Esophagus (tissue), 2 donors: ENCODE data around the gene CXADR. TPM values are rescaled to one million over a fixed set of nuclear protein-coding genes. Genes with fewer than 3 reads are reported as not detected.

Experiments used
- H3K27ac ChIP-seq, 2 donors: one replicate each; pipeline ENCODE4 v1.5.1; 2013; ENCODE audit warnings: low read depth in 2 of 2, mild to moderate bottlenecking in 2 of 2, inconsistent platforms in 1 of 2, low read length in 1 of 2, moderate library complexity in 1 of 2
- H3K27me3 ChIP-seq, 2 donors: one replicate each; pipeline ENCODE4 v1.6.1; 2013; ENCODE audit warnings: low read length in 2 of 2, control low read depth in 1 of 2, mild to moderate bottlenecking in 1 of 2; ENCODE audit not compliant: insufficient read depth in 2 of 2, control insufficient read depth in 1 of 2
- H3K36me3 ChIP-seq, 2 donors: one replicate each; pipeline ENCODE4 v1.6.1; 2013; ENCODE audit warnings: low read length in 1 of 2; ENCODE audit not compliant: control insufficient read depth in 2 of 2, insufficient read depth in 2 of 2
- H3K4me1 ChIP-seq, 2 donors: one replicate each; pipeline ENCODE4 v1.6.1; 2013; ENCODE audit warnings: low read length in 1 of 2; ENCODE audit not compliant: control insufficient read depth in 2 of 2, insufficient read depth in 2 of 2
- H3K4me3 ChIP-seq, 2 donors: one replicate each; pipeline ENCODE4 v1.5.1; 2013; ENCODE audit warnings: low read length in 2 of 2, mild to moderate bottlenecking in 2 of 2, low read depth in 1 of 2, moderate library complexity in 1 of 2
- H3K9me3 ChIP-seq, 2 donors: one replicate each; pipeline ENCODE4 v1.6.1; 2013; ENCODE audit warnings: mild to moderate bottlenecking in 2 of 2, low read depth in 1 of 2, low read length in 1 of 2, moderate library complexity in 1 of 2; ENCODE audit not compliant: control insufficient read depth in 2 of 2, insufficient read depth in 1 of 2
- WGBS, 2 donors: extraction: QIAGEN DNeasy Blood & Tissue Kit; methylation state at CpG; one replicate each; pipeline ENCODE4 v1.1.7; 2013; 5-methylcytosine and 5-hydroxymethylcytosine counted together
- polyA plus RNA-seq, 2 donors: library from polyadenylated mRNA; stranded (reverse); fragments of 200-250 nt; gene quantifications; one replicate each; pipeline ENCODE4 v1.2.3, GENCODE V29; 2013
- donor health status: healthy with polysubstance abuse.
- donor health status: Bipolar disorder and iron deficiency.

CXADR gene
- polyA plus RNA-seq, 2 donors = 9.7 to 9.8 TPM

GRCh38 chr21:17610911-17611310, 98.1 kb downstream of the CXADR start:
- Histone ChIP-seq H3K9me3 (no peaks in the 10 kb centered on the region), H3K36me3 (peaks cover 0 to 3% of the 10 kb centered on the region in 2 donors), H3K4me3 (peak overlapping the region; percentile 28 to 76), H3K27ac (peak overlapping the region; percentile 73 to 82), H3K27me3 (no peaks in the 10 kb centered on the region), H3K4me1 (peaks cover 0 to 13% of the 10 kb centered on the region in 2 donors)
- WGBS, 2 donors = 14 to 22% methylated on average over 9 of the region's 9 CpGs

GRCh38 chr21:17611414-17612022, 98.7 kb downstream of the CXADR start:
- H3K36me3 ChIP-seq = peaks cover 0 to 3% of the 10 kb centered on the region in 2 donors
- peaks cover 0 to 13% of the 10 kb centered on the region in 2 donors for H3K4me1 ChIP-seq
- peak overlapping the region; percentile 75 to 96 for H3K27ac ChIP-seq
- H3K9me3 ChIP-seq = no peaks in the 10 kb centered on the region
- H3K27me3 ChIP-seq = no peaks in the 10 kb centered on the region
- H3K4me3 ChIP-seq = peak overlapping the region; percentile 76 to 84
- WGBS, 2 donors = 0 to 1% methylated on average over 26 of the region's 26 CpGs

- Histone ChIP-seq H3K9me3 (no peaks in the 10 kb centered on the region), H3K27ac (peak overlapping the region; percentile 75 to 96), H3K4me3 (peak overlapping the region; percentile 76 to 84), H3K4me1 (peaks cover 0 to 13% of the 10 kb centered on the region in 2 donors), H3K27me3 (no peaks in the 10 kb centered on the region), H3K36me3 (peaks cover 0 to 3% of the 10 kb centered on the region in 2 donors)
- WGBS, 2 donors = 0% methylated on average over 48 to 50 of the region's 50 CpGs
Measured at GRCh38 chr21:17612023-17612564, 99.3 kb downstream of the CXADR start.

GRCh38 chr21:17612565-17613241, 99.9 kb downstream of the CXADR start, which contains the start of gene BTG3:
Gene BTG3, minus strand, starts transcription at chr21:17612901. Its CDS starts 3,757 bp downstream, at chr21:17609144.
- peaks cover 0 to 13% of the 10 kb centered on the region in 2 donors for H3K4me1 ChIP-seq
- H3K27ac ChIP-seq = peak within 1 kb of the TSS; percentile 75 to 96
- H3K36me3 ChIP-seq = peaks cover 0 to 3% of the 10 kb centered on the region in 2 donors
- H3K27me3 ChIP-seq = no peaks in the 10 kb centered on the region
- H3K9me3 ChIP-seq = no peaks in the 10 kb centered on the region
- WGBS, 2 donors = 1 to 2% methylated on average over 74 to 102 of the region's 102 CpGs
- peak within 1 kb of the TSS; percentile 76 to 84 for H3K4me3 ChIP-seq

- peak overlapping the region; percentile 76 to 84 for H3K4me3 ChIP-seq
- H3K4me1 ChIP-seq = peaks cover 0 to 8% of the 10 kb centered on the region in 2 donors
- 31 to 35% methylated on average over 16 of the region's 16 CpGs for WGBS, 2 donors
- H3K9me3 ChIP-seq = no peaks in the 10 kb centered on the region
- peak overlapping the region; percentile 75 to 96 for H3K27ac ChIP-seq
- no peaks in the 10 kb centered on the region for H3K27me3 ChIP-seq
- H3K36me3 ChIP-seq = peaks cover 0 to 3% of the 10 kb centered on the region in 2 donors
Measured at GRCh38 chr21:17613242-17613676, 100.4 kb downstream of the CXADR start.

- H3K36me3 ChIP-seq = no peaks in the 10 kb centered on the region
- peaks cover 0 to 5% of the 10 kb centered on the region in 2 donors for H3K4me1 ChIP-seq
- H3K4me3 ChIP-seq = no peak overlapping the region
- no peaks in the 10 kb centered on the region for H3K27me3 ChIP-seq
- 79 to 80% methylated on average over 1 of the region's 1 CpG for WGBS, 2 donors
- H3K9me3 ChIP-seq = no peaks in the 10 kb centered on the region
- no peak overlapping the region for H3K27ac ChIP-seq
Measured at GRCh38 chr21:17616831-17617230, 104.0 kb downstream of the CXADR start.

- Histone ChIP-seq H3K27me3 (no peaks in the 10 kb centered on the region), H3K4me1 (no peaks in the 10 kb centered on the region), H3K27ac (no peak overlapping the region), H3K9me3 (no peaks in the 10 kb centered on the region), H3K4me3 (no peak overlapping the region), H3K36me3 (no peaks in the 10 kb centered on the region)
- 57 to 69% methylated on average over 2 of the region's 2 CpGs for WGBS, 2 donors
Measured at GRCh38 chr21:17622018-17622417, 109.2 kb downstream of the CXADR start.

GRCh38 chr21:17631195-17631594, 118.4 kb downstream of the CXADR start:
- H3K4me3 ChIP-seq = no peak overlapping the region
- no peaks in the 10 kb centered on the region for H3K27me3 ChIP-seq
- H3K9me3 ChIP-seq = no peaks in the 10 kb centered on the region
- H3K36me3 ChIP-seq = no peaks in the 10 kb centered on the region
- no peak overlapping the region for H3K27ac ChIP-seq
- no peaks in the 10 kb centered on the region for H3K4me1 ChIP-seq
- 33 to 41% methylated on average over 4 of the region's 4 CpGs for WGBS, 2 donors

GRCh38 chr21:17636711-17637110, 123.9 kb downstream of the CXADR start:
- Histone ChIP-seq H3K27ac (no peak overlapping the region), H3K4me1 (no peaks in the 10 kb centered on the region), H3K36me3 (no peaks in the 10 kb centered on the region), H3K9me3 (peaks cover 0 to 2% of the 10 kb centered on the region in 2 donors), H3K4me3 (no peak overlapping the region), H3K27me3 (no peaks in the 10 kb centered on the region)
- 78 to 95% methylated on average over 4 of the region's 4 CpGs for WGBS, 2 donors
